ENCODE results near the gene CPT1A. TPM values are rescaled to one million over a fixed set of nuclear protein-coding genes. Genes with fewer than 3 reads are reported as not detected.

The CPT1A gene
- polyA plus RNA-seq, 1 of the 3 experiments (the other 2 are of a cell fraction): 31.2 TPM

- TF ChIP-seq MEF2A (IDR thresholded peaks at IDR 0.05; ENCODE audit: borderline replicate concordance, low read depth): no peak
- TF ChIP-seq FOSL2 (IDR thresholded peaks at IDR 0.05; ENCODE audit: borderline replicate concordance, low read depth): no peak
- TF ChIP-seq ELF1 (IDR thresholded peaks at IDR 0.05): no peak
- TF ChIP-seq CHD2 (IDR thresholded peaks at IDR 0.05; ENCODE audit: low read length, partially characterized antibody): no peak
- TF ChIP-seq ZBTB33 (IDR thresholded peaks at IDR 0.05; ENCODE audit: borderline replicate concordance, low read depth): no peak
- no peak for TF ChIP-seq TEAD4 (IDR thresholded peaks at IDR 0.05; ENCODE audit: borderline replicate concordance, insufficient read depth)
- TF ChIP-seq MXI1 (IDR thresholded peaks at IDR 0.05; ENCODE audit: low read depth, low read length): no peak
- no peak for TF ChIP-seq USF2 (IDR thresholded peaks at IDR 0.05; ENCODE audit: borderline replicate concordance, low read depth, low read length)
- TF ChIP-seq YY1 (IDR thresholded peaks at IDR 0.05; ENCODE audit: low read depth): no peak
- TF ChIP-seq GABPA (IDR thresholded peaks at IDR 0.05; ENCODE audit: low read depth): no peak
- TF ChIP-seq USF1 (IDR thresholded peaks at IDR 0.05; ENCODE audit: borderline replicate concordance, low read depth): no peak
- no peak for TF ChIP-seq RCOR1 (IDR thresholded peaks at IDR 0.05; ENCODE audit: low read length)
- TF ChIP-seq SIN3A (IDR thresholded peaks at IDR 0.05; ENCODE audit: borderline replicate concordance, low read depth, low read length): no peak
- TF ChIP-seq FOXM1 (IDR thresholded peaks at IDR 0.05; ENCODE audit: low read depth): no peak
- no peak for TF ChIP-seq JUND (IDR thresholded peaks at IDR 0.05)
- TF ChIP-seq IRF3 (IDR thresholded peaks at IDR 0.05; ENCODE audit: low read depth, low read length): no peak
- no peak for TF ChIP-seq TAF1 (IDR thresholded peaks at IDR 0.05; ENCODE audit: borderline replicate concordance, low read depth, low read length)
- TF ChIP-seq RAD21 (IDR thresholded peaks at IDR 0.05; ENCODE audit: low read length): no peak
- H3K4me1 ChIP-seq (ENCODE audit: control insufficient read depth in 1 of 2, insufficient read depth in 2 of 2, low read depth in 1 of 2, low read length in 1 of 2): no peaks in the 10 kb centered on the region
- 0 out of 2 replicates have a peak, but pooled peaks cover 6% of the 10 kb centered on the region for H4K20me1 ChIP-seq (ENCODE audit: insufficient read depth)
- H3K27me3 ChIP-seq (ENCODE audit: insufficient read depth): no peaks in the 10 kb centered on the region
- H3K27ac ChIP-seq (ENCODE audit: low read depth in 2 of 2, low read length in 1 of 2): no peak overlapping the region
- H3K79me2 ChIP-seq (ENCODE audit: insufficient read depth): no peaks in the 10 kb centered on the region
- CTCF ChIA-PET: interaction anchor here (1.4 kb wide), 1 partner anchor 10 kb away, joined by 4 read pairs; no protein-coding TSS in a partner anchor
- no peaks in the 10 kb centered on the region for H3K9me2 ChIP-seq
- WGBS (ENCODE audit: low lambda C conversion rate): 93% methylated on average over 17 of the region's 18 CpGs
- H2AFZ ChIP-seq (ENCODE audit: low read depth): no peak overlapping the region
- no peaks in the 10 kb centered on the region for H3K9me3 ChIP-seq
- H3K9ac ChIP-seq: no peak overlapping the region
- H3K4me2 ChIP-seq: no peak overlapping the region
- H3K36me3 ChIP-seq (replicated peaks in 1 of 2; ENCODE audit: control insufficient read depth in 1 of 2, insufficient read depth in 2 of 2, low read length in 1 of 2): peaks cover 35 to 42% of the 10 kb centered on the region in 2 experiments
- DNase-seq: no peak
- peaks cover 5% of the 10 kb centered on the region for H3F3A ChIP-seq (replicated peaks; ENCODE audit: insufficient read depth)
- no peak overlapping the region for H3K4me3 ChIP-seq (ENCODE audit: low read depth in 2 of 2, low read length in 1 of 2)
- POLR2A ChIA-PET: no interaction called here
Observed at GRCh38 chr11:68792400-68792966, 49.2 kb downstream of the CPT1A start.

Data from SK-N-SH (cell line).